Endodermal cell (in vitro differentiated cells): ENCODE data around the gene AICDA. TPM values are rescaled to one million over a fixed set of nuclear protein-coding genes. Genes with fewer than 3 reads are reported as not detected.
"Not testable (repeated sequence)": the region's sequence is repeated elsewhere in the genome, so short reads cannot be mapped to it uniquely, and the experiment has no call there.

Source experiments
- DNase-seq: peaks from one replicate; pipeline ENCODE4 v3.0.0-alpha.2; 2017
- H3K27ac ChIP-seq: 2 replicates; pipeline ENCODE4 v1.5.1; 2013; ENCODE audit warnings: mild to moderate bottlenecking, low read depth, low read length, moderate library complexity
- H3K27me3 ChIP-seq: 2 replicates; pipeline ENCODE4 v1.6.1; 2013; ENCODE audit warnings: mild to moderate bottlenecking, low read length, moderate library complexity; ENCODE audit not compliant: insufficient read depth, control insufficient read depth, poor library complexity, severe bottlenecking
- H3K36me3 ChIP-seq: 2 replicates; pipeline ENCODE4 v1.7.0; 2013; ENCODE audit warnings: mild to moderate bottlenecking, low read length, moderate library complexity; ENCODE audit not compliant: control insufficient read depth, insufficient read depth
- H3K4me1 ChIP-seq: one replicate; pipeline ENCODE4 v1.7.0; 2013; ENCODE audit warnings: low read length; ENCODE audit not compliant: control insufficient read depth, insufficient read depth
- H3K4me3 ChIP-seq: 2 replicates; pipeline ENCODE4 v1.5.1; 2013; ENCODE audit warnings: mild to moderate bottlenecking, low read length, moderate library complexity
- H3K9ac ChIP-seq: 2 replicates; pipeline ENCODE4 v1.6.1; 2013; ENCODE audit warnings: mild to moderate bottlenecking, low read length, moderate library complexity; ENCODE audit not compliant: poor library complexity, severe bottlenecking; ENCODE audit errors: extremely low read depth
- H3K9me3 ChIP-seq: 2 replicates; pipeline ENCODE4 v1.6.1; 2013; ENCODE audit warnings: mild to moderate bottlenecking, low read length, moderate library complexity; ENCODE audit not compliant: control insufficient read depth
- H3K27ac Mint-ChIP-seq: 2 replicates; pipeline ENCODE4 v1.8.0; 2020; ENCODE audit warnings: mixed read lengths
- H3K27me3 Mint-ChIP-seq: 2 replicates; pipeline ENCODE4 v1.8.0; 2021; ENCODE audit warnings: mild to moderate bottlenecking, mixed read lengths; ENCODE audit not compliant: insufficient read depth
- H3K36me3 Mint-ChIP-seq: 2 replicates; pipeline ENCODE4 v1.8.0; 2020; ENCODE audit warnings: low read depth, mixed read lengths
- H3K4me1 Mint-ChIP-seq: 2 replicates; pipeline ENCODE4 v1.8.0; 2020; ENCODE audit warnings: mixed read lengths
- H3K4me3 Mint-ChIP-seq: 2 replicates; pipeline ENCODE4 v1.8.0; 2020; ENCODE audit warnings: mild to moderate bottlenecking, moderate library complexity, mixed read lengths
- H3K9me3 Mint-ChIP-seq: 2 replicates; pipeline ENCODE4 v1.8.0; 2020; ENCODE audit warnings: mild to moderate bottlenecking, mixed read lengths
- WGBS, 2 experiments: methylation state at CpG; one replicate each; pipeline versions ENCODE4 v1.1.5 to v1.1.7; 2013; ENCODE audit warnings: missing lambda C conversion rate in 2 of 2, mixed read lengths in 1 of 2; ENCODE audit not compliant: insufficient coverage in 1 of 2, insufficient read length in 1 of 2; 5-methylcytosine and 5-hydroxymethylcytosine counted together
- total RNA-seq, 2 donors: library from RNA; stranded (reverse); fragmentation: NEBNext Ultra II Directional in 1 of 2; extraction: Animal tissue kit (Norgen Biotek cat#: 25700) in 1 of 2; gene quantifications; 2 replicates in 1 of 2; 3 replicates in 1 of 2; pipeline ENCODE4 v1.2.1, GENCODE V29; 2021
- TF ChIP-seq, protein P1 (sequence below): fragments of 200-600 bp; sonication (generic); conservative IDR thresholded peaks from 2 replicates; pipeline ENCODE4 v1.5.0; 2021; ENCODE audit warnings: antibody characterized with exemption, mild to moderate bottlenecking

AICDA gene
- total RNA-seq, 2 donors from 2014 or later, result not detected

DNA sequence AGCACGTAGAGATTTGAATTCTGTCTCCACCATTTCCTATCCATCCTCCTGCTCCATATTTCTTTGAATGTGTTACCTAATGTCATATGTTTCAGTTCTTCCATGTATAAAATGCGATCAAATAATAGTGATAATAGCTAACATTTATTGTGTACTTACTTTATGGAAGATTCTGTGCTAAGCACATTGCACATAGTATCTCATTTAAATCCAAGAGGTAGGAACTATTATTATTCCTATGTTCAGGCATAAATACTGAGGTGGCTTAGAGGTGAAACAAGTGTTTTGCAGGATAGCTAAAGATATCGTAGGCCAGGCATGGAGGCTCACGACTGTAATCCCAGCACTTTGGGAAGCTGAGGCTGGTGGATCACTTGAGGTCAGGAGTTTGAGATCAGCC lies 17.5 kb upstream of the AICDA start:
- H3K27ac Mint-ChIP-seq, result no peak overlapping the region
- DNase-seq, result no peak
- H3K27ac ChIP-seq, result no peak overlapping the region

DNA sequence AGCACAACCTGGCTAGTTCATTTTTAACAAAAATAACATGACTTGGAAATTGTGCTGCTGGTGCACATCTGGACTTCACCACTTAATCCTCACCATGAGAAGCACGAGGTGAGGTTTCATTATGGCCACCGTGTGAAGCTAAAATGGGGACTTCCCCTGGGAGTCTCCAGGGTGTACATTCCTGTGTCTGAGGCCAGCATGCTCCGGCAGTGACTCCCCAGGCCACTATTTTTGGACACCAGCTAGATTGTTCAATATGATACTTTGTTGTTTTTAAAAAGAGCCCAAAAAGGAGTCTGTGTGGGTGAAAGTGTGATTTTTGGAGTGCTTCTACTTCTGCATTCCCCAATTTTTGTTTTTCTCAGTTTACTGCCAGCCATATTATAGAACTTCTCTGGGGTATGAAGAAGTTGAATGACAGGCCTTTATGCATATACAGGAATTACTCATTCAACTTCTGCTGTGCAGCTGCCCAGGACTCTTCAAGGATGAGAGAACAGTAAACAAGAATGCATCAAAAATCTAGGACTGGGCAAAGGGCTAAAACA lies 16.9 kb upstream of the AICDA start:
- WGBS, 2 experiments, result 85 to 91% methylated on average over 2 to 3 of the region's 3 CpGs
- H3K9me3 Mint-ChIP-seq, result peaks cover 35% of the 10 kb centered on the region
- no peak overlapping the region for H3K4me3 Mint-ChIP-seq
- no peaks in the 10 kb centered on the region for H3K36me3 ChIP-seq
- no peak overlapping the region for H3K4me3 ChIP-seq
- H3K4me1 Mint-ChIP-seq, result peaks cover 13% of the 10 kb centered on the region
- no peak overlapping the region for H3K27ac ChIP-seq
- TF ChIP-seq, protein P1, sequence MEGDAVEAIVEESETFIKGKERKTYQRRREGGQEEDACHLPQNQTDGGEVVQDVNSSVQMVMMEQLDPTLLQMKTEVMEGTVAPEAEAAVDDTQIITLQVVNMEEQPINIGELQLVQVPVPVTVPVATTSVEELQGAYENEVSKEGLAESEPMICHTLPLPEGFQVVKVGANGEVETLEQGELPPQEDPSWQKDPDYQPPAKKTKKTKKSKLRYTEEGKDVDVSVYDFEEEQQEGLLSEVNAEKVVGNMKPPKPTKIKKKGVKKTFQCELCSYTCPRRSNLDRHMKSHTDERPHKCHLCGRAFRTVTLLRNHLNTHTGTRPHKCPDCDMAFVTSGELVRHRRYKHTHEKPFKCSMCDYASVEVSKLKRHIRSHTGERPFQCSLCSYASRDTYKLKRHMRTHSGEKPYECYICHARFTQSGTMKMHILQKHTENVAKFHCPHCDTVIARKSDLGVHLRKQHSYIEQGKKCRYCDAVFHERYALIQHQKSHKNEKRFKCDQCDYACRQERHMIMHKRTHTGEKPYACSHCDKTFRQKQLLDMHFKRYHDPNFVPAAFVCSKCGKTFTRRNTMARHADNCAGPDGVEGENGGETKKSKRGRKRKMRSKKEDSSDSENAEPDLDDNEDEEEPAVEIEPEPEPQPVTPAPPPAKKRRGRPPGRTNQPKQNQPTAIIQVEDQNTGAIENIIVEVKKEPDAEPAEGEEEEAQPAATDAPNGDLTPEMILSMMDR, result no peak
- no peaks in the 10 kb centered on the region for H3K9me3 ChIP-seq
- H3K36me3 Mint-ChIP-seq, result peaks cover 20% of the 10 kb centered on the region
- no peaks in the 10 kb centered on the region for H3K4me1 ChIP-seq
- H3K27me3 ChIP-seq, result no peaks in the 10 kb centered on the region
- H3K27me3 Mint-ChIP-seq, result no peaks in the 10 kb centered on the region
- no peak overlapping the region for H3K27ac Mint-ChIP-seq
- H3K9ac ChIP-seq, result no peak overlapping the region
- DNase-seq, result no peak

More for the DNA sequence above, 17.5 kb upstream of the AICDA start:
- Mint-ChIP-seq H3K4me3 (no peak overlapping the region), H3K27me3 (no peaks in the 10 kb centered on the region), H3K36me3 (peaks cover 20% of the 10 kb centered on the region), H3K9me3 (peaks cover 31% of the 10 kb centered on the region), H3K4me1 (peaks cover 18% of the 10 kb centered on the region)
- Histone ChIP-seq H3K4me1 (peaks cover 2% of the 10 kb centered on the region), H3K36me3 (no peaks in the 10 kb centered on the region), H3K27me3 (no peaks in the 10 kb centered on the region), H3K9me3 (no peaks in the 10 kb centered on the region), H3K9ac (no peak overlapping the region), H3K4me3 (no peak overlapping the region)
- 95 to 100% methylated on average over 2 of the region's 4 CpGs for WGBS, 2 experiments
- TF ChIP-seq, protein P1, result no peak

DNA sequence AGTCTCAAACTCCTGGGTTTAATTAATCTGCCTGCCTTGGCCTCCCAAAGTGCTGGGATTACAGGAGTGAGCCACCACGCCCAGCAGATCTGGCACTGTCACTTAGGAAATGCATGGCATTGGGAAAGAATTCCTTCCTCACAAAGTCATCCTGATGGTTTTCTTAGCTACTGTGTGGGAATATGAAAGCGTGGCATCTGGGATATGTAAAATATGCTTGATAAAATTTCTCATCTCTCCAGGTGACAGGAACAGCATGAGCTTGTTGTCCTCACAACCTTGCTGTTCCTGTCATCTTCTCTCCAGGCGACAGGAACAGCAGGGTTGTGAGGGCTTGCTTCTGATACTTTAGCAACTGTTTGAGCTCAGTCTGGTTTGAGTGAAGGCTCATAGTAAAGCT lies 16.1 kb upstream of the AICDA start:
- Mint-ChIP-seq H3K9me3 (peaks cover 40% of the 10 kb centered on the region), H3K36me3 (peaks cover 21% of the 10 kb centered on the region), H3K4me1 (peaks cover 8% of the 10 kb centered on the region), H3K27ac (no peak overlapping the region), H3K4me3 (no peak overlapping the region), H3K27me3 (no peaks in the 10 kb centered on the region)
- DNase-seq, result peak; percentile 47
- H3K36me3 ChIP-seq, result no peaks in the 10 kb centered on the region
- 96 to 100% methylated on average over 1 to 3 of the region's 3 CpGs for WGBS, 2 experiments
- no peak overlapping the region for H3K27ac ChIP-seq
- H3K27me3 ChIP-seq, result no peaks in the 10 kb centered on the region
- H3K4me3 ChIP-seq, result no peak overlapping the region
- TF ChIP-seq, protein P1, result no peak
- peaks cover 3% of the 10 kb centered on the region for H3K9me3 ChIP-seq
- no peak overlapping the region for H3K9ac ChIP-seq
- H3K4me1 ChIP-seq, result no peaks in the 10 kb centered on the region

DNA sequence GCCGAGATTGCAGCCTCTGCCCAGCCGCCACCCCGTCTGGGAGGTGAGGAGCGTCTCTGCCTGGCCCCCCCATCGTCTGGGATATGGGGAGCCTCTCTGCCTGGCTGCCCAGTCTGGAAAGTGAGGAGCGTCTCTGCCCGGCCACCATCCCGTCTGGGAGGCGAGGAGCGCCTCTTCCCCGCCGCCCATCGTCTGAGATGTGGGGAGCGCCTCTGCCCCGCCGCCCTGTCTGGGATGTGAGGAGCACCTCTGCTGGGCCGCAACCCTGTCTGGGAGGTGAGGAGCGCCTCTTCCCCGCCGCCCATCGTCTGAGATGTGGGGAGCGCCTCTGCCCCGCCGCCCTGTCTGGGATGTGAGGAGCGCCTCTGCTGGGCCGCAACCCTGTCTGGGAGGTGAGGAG lies 12.1 kb upstream of the AICDA start:
- not testable (repeated sequence) for H3K36me3 ChIP-seq, H3K4me3 Mint-ChIP-seq, H3K27ac Mint-ChIP-seq, H3K27ac ChIP-seq, H3K27me3 Mint-ChIP-seq, DNase-seq, H3K4me3 ChIP-seq, H3K4me1 ChIP-seq, H3K36me3 Mint-ChIP-seq, H3K9ac ChIP-seq, H3K27me3 ChIP-seq
- peaks cover 15% of the 10 kb centered on the region for H3K4me1 Mint-ChIP-seq
- peaks cover 17% of the 10 kb centered on the region for H3K9me3 ChIP-seq
- peaks cover 45% of the 10 kb centered on the region for H3K9me3 Mint-ChIP-seq
- WGBS, 2 experiments, result 60 to 96% methylated on average over 1 to 16 of the region's 26 CpGs
